WI38 (cell line): ENCODE data around the gene RHBG.

Experiments used
- H3K4me3 ChIP-seq: 2 replicates; pipeline ENCODE4 v1.5.1; 2011; ENCODE audit warnings: low read depth, mild to moderate bottlenecking, control low read depth, low read length
- TF ChIP-seq, protein P1 (sequence below): IDR thresholded peaks from 2 replicates; pipeline ENCODE4 v1.5.1; 2012; ENCODE audit warnings: low read depth, mild to moderate bottlenecking, control low read depth, low read length

Gene RHBG

DNA sequence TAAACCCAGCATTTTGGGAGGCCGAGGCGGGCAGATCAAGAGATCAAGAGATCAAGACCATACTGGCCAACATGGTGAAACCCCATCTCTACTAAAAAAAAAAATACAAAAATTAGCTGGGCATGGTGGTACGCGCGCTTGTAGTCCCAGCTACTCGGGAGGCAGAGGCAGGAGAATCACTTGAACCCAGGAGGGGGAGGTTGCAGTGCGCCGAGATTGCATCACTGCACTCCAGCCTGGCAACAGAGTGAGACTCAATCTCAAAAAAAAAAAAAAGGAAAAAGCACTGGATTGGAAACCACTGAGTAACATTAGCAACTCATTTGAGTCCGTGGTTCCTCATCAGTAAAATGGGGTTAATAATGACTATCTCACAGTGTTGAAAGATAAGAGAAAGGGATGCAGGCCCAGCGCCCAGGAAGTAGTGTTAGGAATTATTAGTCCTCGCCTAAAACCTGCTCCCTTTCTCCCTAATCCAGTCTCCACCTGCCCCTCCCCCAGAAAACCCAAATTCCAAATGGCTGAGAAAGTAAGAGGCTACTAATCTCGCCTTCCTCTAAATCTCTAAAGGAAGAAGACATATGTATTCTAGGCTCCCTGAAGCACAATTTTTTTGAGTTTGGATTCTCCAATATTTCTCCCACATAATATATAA is 49.5 kb downstream of the RHBG start:
- TF ChIP-seq, protein P1, sequence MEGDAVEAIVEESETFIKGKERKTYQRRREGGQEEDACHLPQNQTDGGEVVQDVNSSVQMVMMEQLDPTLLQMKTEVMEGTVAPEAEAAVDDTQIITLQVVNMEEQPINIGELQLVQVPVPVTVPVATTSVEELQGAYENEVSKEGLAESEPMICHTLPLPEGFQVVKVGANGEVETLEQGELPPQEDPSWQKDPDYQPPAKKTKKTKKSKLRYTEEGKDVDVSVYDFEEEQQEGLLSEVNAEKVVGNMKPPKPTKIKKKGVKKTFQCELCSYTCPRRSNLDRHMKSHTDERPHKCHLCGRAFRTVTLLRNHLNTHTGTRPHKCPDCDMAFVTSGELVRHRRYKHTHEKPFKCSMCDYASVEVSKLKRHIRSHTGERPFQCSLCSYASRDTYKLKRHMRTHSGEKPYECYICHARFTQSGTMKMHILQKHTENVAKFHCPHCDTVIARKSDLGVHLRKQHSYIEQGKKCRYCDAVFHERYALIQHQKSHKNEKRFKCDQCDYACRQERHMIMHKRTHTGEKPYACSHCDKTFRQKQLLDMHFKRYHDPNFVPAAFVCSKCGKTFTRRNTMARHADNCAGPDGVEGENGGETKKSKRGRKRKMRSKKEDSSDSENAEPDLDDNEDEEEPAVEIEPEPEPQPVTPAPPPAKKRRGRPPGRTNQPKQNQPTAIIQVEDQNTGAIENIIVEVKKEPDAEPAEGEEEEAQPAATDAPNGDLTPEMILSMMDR: no peak
- H3K4me3 ChIP-seq: no peak overlapping the region

DNA sequence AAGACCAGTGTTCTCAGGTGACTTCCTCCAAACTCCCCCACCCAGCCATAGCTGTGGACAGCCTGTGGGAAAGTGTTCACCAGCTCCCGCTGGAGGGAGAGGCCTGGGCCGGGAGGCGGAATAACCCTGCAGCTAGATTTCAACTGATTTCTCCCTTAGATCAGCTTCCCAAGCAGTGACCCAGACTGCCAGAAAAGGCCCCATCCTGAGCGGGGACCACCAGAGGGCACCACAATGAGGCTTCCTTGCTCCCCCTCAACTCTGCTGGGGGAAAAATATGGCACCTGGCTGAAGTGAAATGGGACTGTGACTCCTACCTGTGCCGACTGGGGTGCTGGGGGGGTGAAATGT is 50.8 kb downstream of the RHBG start:
- no peak overlapping the region for H3K4me3 ChIP-seq
- TF ChIP-seq, protein P1: no peak

DNA sequence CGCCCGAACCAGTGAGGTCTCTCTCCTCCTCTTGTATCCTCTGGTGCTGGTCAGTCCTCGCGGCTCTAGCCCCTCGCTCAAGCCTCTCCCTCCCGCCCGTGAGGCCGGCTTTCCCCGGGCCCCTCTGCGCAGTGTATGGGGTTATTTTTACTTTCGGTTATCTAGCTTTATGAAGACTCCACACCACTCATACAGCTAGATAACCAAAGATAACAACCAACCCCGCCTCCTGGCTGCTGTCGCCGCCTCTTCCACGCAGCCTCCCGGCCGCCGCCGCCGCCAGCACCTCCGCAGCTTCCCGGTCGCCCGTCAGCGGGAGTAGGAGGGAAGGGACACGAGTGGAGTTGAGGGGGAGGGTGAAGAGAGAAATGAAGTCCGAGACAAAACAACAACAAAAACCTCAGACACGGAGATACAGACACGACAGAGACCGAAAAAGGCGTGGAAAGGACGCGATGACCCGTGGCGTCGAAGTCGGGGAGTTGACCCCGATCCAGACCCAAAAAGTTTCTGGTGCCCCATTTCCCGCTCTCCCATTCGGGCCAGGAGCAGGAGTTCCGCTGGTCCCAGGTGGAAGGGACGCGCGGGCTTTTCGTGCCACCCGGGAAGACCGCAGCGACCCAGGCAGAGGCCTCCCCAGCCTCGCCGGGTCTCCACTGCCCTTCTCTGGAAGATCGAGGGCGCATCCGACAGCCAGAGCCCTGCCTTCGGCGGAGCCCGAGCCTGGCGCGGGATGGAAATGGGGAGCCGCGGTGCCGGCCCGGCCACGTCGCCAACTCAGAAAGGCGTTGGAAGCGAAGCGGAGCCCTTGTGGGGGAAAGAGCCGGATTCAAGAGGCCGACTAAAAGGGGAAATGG is 51.4 kb downstream of the RHBG start:
- TF ChIP-seq, protein P1: no peak
- H3K4me3 ChIP-seq: no peak overlapping the region

DNA sequence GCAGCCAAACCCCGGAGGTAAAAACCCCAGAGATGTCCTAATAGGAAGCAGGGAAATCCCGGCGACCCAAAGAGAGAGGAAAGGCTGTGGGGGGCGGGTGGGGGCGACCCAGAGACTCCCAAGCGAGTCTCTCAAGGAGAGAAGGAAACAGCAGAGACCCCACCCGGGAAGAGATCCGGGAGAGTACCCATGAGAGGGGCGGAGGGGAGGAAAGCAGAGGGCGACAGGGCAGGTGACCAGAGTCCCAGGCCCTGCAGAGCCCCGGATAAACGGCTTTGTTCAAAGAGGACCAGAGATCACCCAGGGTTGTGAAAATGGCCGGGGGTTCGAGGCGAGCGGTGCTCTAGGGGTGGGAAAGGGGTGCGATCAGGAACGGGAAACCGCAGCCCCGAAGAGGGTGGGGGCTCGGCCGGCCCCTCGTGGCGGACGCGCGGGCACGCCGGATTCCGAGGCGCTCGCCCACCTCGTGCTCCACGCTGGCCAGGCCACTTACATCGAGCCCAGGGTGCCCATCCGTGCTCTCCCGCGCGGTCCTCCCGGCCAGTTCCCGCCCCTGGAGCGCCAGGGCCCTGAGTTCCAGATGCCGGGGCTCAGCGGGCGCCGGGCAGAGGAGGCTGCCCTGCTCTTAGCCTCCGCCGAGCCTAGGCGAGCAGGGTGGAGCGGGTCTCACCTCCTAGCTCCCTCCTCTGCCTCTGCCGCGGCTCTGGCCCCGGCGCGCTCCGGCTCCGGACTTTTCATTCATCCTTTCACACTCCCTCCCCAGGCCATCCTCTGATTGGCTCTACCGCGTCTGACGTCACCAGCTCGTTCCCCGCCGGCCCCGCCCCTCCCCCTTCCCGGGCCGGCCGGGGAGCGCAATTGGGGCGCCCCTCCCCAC is 52.3 kb downstream of the RHBG start:
- H3K4me3 ChIP-seq: no peak overlapping the region
- TF ChIP-seq, protein P1: no peak

DNA sequence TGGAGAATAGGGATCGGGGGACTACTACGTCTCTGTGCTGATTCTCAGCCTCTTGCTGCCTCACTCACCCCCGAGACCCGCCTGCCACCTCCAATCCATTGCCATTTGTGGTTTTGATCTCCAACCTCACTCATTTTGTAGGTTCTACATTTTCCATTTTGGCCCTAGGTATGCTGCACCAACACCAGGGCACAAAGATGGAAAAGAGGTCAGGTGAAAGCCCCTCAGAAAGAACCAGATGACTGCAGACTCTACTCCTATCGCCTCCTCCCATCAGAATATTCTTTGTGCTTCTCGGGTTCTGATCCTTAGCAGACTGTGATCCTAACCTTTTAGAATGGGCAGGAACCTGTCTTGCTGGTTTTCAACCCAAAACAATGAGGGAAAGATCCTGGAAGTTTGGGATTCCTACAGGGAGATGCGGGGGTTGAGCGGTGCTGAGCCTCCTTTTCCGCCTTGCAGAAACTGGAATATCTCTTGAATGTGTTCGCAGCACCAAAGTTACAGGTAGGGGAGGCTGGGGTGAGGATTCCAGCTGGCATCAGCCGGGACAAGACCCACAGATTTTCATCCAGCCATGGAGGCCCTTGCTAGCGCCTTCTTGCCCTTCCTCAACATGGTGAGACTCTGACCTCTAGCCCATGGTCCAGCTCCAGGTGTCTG is 53.1 kb downstream of the RHBG start:
- H3K4me3 ChIP-seq: no peak overlapping the region
- TF ChIP-seq, protein P1: no peak

DNA sequence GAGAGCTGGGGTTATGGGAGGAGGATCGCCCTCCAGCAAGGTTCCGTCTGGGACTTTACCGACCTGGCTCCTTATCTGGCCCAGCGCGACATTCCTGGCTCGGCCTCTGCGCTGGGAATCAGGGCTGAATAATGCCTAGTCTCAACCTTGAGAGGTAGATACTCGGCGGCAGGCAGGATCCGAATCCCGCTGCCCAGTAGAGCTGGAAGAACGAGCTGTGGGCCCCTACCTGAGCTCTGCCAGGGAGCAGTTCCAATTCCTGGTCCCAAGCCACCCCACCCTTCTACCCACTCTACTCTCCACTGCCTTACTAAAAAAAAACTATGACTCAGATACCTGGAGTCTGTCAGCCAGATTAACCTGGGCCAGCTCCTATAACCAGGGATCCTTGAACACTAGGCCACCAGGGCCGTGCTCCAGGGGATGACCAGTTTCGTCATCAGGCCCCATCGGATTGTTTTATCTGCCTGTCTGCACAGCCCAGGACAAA is 53.6 kb downstream of the RHBG start:
- TF ChIP-seq, protein P1: no peak
- no peak overlapping the region for H3K4me3 ChIP-seq
